ENCODE measurements around the gene IP6K3. TPM values are rescaled to one million over a fixed set of nuclear protein-coding genes. Genes with fewer than 3 reads are reported as not detected.

The IP6K3 gene
- total RNA-seq, 1 donor from 2014 or later, result not detected

GRCh38 chr6:33777398-33778388, 31.0 kb upstream of the IP6K3 start:
- intact Hi-C loops (cut with micrococcal nuclease), result no loop called here

GRCh38 chr6:33776764-33777163, 30.1 kb upstream of the IP6K3 start:
- intact Hi-C loops (cut with micrococcal nuclease), result no loop called here

GRCh38 chr6:33776186-33776585, 29.5 kb upstream of the IP6K3 start:
- intact Hi-C loops (cut with micrococcal nuclease), result no loop called here

- intact Hi-C loops (cut with micrococcal nuclease), result no loop called here
Measured at GRCh38 chr6:33774774-33775173, 28.1 kb upstream of the IP6K3 start.

GRCh38 chr6:33772902-33773472, 26.3 kb upstream of the IP6K3 start:
- intact Hi-C loops (cut with micrococcal nuclease), result no loop called here

- intact Hi-C loops (cut with micrococcal nuclease), result no loop called here
Measured at GRCh38 chr6:33772082-33772830, 25.6 kb upstream of the IP6K3 start.

- intact Hi-C loops (cut with micrococcal nuclease), result no loop called here
Measured at GRCh38 chr6:33771146-33772081, 24.7 kb upstream of the IP6K3 start.

GRCh38 chr6:33770833-33771145, 24.1 kb upstream of the IP6K3 start:
- intact Hi-C loops (cut with micrococcal nuclease), result no loop called here

GRCh38 chr6:33770124-33770832, 23.6 kb upstream of the IP6K3 start:
- intact Hi-C loops (cut with micrococcal nuclease), result no loop called here

- intact Hi-C loops (cut with micrococcal nuclease), result no loop called here
Measured at GRCh38 chr6:33769248-33769821, 22.6 kb upstream of the IP6K3 start.

- intact Hi-C loops (cut with micrococcal nuclease), result loop anchor here (1.0 kb wide), 1 partner anchor 260 kb away; no protein-coding TSS in a partner anchor
Measured at GRCh38 chr6:33768644-33769120, 22.0 kb upstream of the IP6K3 start.

GRCh38 chr6:33766921-33767907, 20.5 kb upstream of the IP6K3 start:
- intact Hi-C loops (cut with micrococcal nuclease), result no loop called here

- intact Hi-C loops (cut with micrococcal nuclease), result no loop called here
Measured at GRCh38 chr6:33765368-33765767, 18.7 kb upstream of the IP6K3 start.

GRCh38 chr6:33764036-33764435, 17.3 kb upstream of the IP6K3 start:
- intact Hi-C loops (cut with micrococcal nuclease), result loop anchor here (5.0 kb wide), 1 partner anchor 177 kb away; no protein-coding TSS in a partner anchor

- intact Hi-C loops (cut with micrococcal nuclease), result loop anchor here (5.0 kb wide), 1 partner anchor 176 kb away; no protein-coding TSS in a partner anchor
Measured at GRCh38 chr6:33763483-33763882, 16.8 kb upstream of the IP6K3 start.

GRCh38 chr6:33762713-33763112, 16.0 kb upstream of the IP6K3 start:
- intact Hi-C loops (cut with micrococcal nuclease), result loop anchor here (5.0 kb wide), 1 partner anchor 175 kb away; no protein-coding TSS in a partner anchor

- intact Hi-C loops (cut with micrococcal nuclease), result loop anchor here (5.0 kb wide), 1 partner anchor 175 kb away; no protein-coding TSS in a partner anchor
Measured at GRCh38 chr6:33761922-33762629, 15.4 kb upstream of the IP6K3 start.

GRCh38 chr6:33761581-33761921, 14.8 kb upstream of the IP6K3 start:
- intact Hi-C loops (cut with micrococcal nuclease), result loop anchor here (5.0 kb wide), 1 partner anchor 174 kb away; no protein-coding TSS in a partner anchor
